GM18499 (cell line): ENCODE data around the gene APOL4.
"Not testable (repeated sequence)": the region's sequence is repeated elsewhere in the genome, so short reads cannot be mapped to it uniquely, and the experiment has no call there.

ENCODE experiments used
- ATAC-seq: cut with Tn5 transposase; IDR thresholded peaks from one replicate; pipeline ENCODE4 v1.9.1; 2021; ENCODE audit warnings: moderate number of reproducible peaks; ENCODE audit not compliant: insufficient read depth, unreplicated experiment

APOL4 gene

DNA sequence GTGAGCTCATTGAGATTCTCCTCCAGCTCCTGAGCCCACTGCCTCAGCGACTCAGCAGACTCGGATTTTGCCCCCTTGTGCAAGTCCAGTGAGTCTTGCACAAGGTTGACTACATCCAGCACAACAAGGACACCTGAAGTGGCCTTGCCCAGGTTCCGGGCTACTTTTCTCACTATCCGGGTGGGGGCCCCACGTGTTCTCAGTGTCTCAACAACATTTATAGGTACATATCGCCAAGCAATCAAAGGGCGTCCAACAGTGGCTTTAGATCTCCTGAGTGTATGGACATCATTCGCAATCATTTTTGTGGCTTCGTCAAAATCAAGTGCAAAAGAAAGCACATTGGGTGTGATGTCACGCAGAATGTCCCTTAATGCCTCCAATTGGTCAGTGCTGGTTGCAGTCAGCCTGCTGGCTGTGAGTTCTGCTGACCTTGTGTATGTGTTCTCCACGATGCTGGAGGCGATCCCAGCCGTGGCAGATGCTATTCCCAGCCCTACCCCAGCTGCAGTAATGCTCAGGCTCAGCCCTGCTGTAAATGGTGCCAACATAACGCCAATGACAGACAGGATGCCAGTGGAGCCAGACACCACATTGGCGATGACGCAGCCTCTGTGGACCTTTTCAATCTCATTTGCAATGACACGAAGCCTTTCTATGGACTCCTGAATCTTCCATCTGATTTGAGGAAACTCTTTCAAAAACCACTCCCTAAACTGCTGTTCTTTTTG is 10.3 kb downstream of the APOL4 start:
- no peak for ATAC-seq

DNA sequence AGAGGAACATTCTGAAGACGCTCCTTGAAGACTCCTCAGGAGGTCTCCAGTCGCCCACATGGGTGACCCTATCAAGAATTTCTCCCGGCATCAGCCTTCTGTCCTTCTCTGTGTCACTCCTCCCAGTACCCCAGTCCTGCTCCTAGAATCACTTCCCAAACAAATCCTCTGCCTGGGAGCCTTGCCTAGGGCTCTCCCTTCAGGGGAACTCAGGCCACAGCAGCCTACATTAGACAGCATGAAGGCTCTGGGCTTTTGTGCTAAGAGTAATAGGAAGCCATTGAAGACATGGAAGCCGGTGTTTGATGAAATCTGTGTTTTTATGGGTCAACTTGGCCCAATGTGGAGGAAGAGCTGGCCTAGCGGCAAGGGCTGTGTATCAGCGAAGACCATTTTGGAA is 13.7 kb downstream of the APOL4 start:
- not testable (repeated sequence) for ATAC-seq

DNA sequence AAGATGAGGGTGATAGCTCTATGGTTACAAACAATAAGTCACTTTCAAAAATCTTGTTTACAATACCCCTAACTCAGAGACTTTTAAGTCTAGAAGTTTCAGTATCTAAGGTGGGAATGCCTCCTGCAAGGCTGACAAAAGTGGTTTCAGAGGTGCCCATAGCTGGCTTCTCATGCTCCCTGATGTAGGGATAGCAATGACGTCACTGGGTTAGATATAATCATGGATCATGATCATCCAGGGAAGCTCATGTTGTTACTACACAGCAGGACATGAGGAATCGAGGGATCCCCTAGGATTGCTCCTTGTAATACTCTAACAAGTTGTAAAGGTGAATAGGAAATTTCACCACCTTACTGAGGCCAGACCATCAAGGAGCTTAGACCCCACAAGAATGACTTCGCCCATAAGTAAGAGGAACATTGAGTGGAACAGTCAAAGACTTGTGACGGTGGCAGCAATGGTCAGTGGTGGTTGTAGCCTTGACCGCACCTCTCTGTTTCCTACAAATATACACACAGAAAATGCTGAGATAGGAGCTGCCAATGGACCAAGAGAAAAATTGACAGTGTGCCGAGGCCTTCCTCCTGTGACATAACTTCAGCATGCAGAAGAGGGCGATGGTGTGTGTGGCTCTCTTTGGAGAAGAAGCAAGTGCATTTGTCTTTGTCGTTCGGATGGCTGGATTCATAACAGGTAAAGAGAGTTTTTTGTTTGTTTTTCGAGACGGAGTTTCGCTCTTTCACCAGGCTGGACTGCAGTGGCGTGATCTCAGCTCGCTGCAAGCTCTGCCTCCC is 15.6 kb downstream of the APOL4 start:
- no peak for ATAC-seq

DNA sequence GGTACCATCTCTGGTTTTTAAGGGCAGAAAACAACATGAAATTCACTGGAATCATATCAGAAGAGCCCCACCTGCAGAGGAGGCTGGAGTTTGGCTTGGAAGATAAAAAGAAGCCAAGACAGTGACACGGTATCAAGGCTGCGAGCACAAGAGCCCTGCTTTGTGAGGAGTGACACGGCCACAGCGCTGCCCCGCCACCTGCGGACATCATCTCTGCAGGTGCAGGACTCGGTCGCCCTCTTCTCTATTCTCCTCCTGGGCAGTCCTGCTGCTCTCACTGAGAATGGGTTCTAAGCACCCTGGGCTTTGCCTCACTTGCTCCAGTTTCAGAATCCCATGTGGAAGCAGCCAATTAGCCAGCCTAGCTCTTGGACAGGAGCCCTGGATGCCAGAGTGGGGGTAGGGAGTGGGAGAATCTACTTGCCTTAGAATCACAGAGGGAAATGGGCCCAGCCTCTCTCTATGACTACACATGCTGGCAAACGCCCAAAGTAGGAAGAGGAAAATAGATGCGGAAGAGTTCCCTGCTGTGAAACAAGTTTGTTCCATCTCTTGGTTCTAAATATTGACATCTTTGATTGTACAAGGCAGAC is 17.1 kb downstream of the APOL4 start:
- ATAC-seq, result no peak

DNA sequence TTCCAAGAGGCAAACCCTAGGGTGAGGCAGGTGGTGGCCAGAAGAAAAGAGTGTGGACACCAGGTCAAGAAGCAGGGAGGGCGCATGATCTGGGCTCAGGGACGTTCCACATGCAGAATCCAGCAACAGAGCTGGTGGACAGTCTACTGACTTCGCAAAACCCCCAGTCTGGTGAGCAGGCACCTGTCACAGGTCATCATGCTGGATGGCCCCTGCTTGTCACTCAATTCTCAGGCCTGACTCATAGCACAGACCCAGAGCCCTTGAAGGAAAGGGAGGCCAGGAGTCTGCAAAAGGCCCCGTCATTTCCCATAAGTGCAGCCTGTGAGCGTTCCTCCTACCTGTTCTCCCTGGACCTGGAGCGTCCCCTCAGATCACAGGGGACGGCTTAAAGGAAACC is 18.2 kb downstream of the APOL4 start:
- ATAC-seq, result no peak

DNA sequence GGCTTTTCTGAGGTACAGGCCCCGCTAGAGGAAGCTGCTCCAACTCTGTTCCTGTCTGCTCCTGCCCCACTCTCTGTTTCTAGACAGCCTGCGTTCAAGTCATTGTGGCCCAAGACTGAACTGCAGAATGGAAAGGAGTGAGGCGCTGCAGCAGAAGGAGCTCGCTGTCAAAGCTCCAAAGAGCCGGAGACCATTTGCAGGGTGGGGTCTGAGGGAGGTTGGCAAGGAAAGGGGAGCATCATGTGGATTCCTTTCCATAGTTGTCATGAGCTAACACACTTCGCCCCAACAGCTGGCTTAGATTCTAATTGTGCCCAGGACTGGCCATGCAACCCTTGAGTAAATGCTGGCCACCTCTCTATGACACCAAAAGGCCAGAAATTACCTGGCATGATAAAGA is 18.8 kb downstream of the APOL4 start:
- no peak for ATAC-seq

DNA sequence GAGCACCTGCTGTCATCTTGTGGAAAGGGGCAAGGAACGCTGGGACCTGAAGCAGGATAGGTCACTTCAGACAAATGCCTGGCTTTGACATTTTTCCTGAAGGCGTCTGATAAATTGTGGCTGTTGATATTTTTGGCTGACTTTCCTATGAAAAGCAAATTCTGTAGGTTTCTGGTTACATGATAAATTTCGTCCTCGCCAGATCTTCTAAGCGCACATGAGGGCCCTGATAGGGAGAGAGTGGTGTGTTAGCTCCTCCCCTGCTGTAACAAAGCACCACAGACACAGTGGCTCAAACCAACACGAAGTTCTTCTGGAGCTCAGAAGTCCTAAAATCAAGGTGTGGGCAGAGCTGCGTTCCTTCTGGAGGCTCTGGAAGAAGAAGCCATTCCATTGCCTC is 19.6 kb downstream of the APOL4 start:
- ATAC-seq, result no peak

DNA sequence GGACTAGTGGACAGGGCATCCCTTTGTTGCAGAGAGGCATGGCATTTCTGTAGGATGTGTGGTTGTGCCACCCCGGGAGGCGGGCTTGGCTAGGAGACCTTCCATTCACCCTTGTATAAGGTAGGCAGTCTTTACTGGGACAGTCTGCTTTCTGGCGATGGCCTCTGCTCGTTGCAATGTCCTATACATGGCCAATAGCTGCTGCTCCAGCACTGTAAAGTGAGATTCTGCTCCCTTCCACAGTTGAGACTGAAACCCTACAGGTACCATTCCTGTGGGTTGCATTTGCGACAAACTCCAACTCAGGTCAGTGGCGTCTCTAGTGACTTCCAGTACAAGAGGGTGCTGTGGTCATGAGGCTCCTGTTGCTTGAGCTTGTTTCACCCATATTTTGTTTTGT is 20.7 kb downstream of the APOL4 start:
- no peak for ATAC-seq

DNA sequence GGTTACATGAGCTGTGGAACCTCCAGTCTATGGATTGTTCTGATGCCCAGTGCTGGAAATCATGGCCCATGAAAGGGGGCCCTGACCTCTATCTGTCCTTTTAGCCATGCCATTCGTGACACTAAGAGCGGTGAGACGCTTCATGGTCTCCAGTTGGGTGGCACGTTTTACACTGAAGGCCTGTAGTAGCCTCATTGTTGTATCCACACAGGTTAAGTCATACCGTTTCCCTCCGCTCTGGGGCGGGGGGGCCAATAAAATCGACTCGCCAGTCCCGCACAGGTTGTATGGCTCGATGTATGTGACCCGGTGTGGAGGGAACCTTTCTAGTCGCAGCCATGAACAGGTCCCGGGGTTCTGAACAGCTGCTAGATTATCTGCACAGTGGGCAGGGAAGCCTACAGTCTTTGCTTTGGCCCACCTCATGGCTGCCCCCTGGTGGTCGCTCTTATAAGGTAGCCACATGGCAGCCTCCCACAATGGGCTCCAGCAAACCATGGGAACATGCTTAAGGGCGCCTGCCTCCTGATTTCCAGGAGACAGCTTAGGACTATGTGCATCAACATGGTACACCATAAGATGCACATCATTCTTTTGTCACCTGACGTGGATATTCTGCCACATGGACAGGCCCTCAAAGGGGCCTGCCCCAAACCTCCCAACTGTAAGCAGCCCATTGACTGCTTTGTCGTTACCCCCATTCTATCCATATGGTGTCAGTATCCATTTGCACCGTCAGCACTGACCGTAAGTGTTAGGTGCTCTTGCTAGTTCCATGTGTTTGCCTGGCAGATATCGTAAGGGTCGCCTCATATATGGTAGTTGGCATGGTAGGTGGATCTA is 21.4 kb downstream of the APOL4 start:
- no peak for ATAC-seq

DNA sequence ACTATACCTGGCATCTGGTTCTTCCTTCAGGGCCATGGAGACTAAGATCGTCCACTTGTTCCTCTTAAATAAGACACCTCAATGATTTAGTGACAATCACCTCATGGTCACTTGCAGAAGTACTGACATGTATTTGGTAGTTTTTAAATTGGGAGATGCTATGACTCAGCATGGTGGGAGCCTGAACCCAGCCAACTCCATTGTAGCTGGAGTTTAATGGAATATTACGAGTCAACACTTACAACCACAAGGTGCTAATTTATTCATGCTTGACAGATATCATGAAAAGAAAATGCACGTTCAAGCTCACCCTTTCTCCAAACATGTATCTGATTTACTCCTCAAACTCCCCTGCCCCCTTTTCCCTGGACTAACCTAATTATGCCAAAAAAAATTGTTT is 24.4 kb downstream of the APOL4 start:
- ATAC-seq, result no peak

DNA sequence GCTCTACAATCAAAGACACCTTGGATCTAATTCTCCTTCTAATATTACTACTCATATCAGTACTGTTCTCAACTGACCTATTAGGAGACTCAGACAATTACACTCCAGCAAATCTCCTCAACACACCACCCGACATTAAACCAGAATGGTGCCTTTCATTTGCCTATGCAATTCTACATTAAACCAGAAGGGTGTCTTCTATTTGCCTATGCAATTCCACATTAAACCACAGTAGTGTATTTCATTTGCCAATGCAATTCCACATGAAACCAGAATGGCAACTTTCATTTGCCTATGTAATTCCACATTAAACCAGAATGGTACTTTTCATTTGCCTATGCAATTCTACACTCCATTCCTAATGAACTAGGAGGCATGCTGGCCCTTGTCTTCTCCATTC is 25.7 kb downstream of the APOL4 start:
- ATAC-seq, result no peak

DNA sequence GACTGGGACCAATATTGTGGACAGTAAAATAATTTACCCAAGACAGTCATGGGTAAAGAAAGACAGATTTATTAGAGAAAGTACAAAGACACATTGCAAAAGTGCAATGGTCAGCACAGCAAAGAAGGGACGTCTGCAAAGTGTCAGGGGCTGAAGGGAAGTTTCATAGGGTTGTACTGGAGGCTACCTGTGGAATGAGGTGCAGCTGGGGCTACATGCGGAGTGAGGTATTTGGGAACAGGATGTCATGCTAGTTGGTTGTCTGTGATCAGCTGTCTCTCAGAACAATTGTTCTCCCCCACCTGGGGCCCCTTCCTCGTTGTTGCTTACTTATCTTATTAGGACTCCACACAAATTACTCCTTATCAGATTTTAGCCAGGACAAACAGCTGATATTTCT is 29.7 kb downstream of the APOL4 start:
- no peak for ATAC-seq

DNA sequence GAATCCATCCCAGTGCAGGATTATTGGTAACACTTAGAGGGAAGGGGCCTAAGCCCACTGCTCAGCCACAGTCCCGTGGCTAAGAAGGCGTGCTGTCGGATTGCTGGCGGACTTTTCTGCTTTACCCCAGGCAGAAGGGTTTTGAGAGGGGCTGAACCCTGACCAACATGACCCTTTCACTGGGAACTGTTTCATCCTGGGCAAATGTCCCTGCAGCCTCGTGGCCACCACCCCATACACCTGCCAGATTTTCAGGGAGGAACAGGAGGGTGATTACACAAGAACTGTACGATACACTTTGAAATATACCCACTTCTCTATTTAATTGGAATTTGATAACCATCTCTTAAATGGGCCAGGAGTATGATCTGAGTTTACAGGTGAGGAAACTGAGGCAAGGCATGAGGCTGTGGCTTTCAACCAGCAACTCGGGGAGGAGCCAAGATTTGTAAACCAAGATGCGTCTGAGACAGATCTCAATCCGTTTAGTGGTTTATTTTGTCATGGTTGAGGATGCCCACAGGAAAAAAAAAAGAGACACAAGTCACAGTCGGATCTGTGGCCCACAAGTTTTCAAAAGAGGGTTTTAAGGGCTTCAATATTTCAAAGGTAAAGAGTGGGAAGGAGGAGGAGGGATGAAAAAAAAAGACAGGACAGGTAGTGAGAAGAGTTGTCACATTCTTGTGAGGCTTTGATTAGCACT is 34.9 kb downstream of the APOL4 start:
- no peak for ATAC-seq

DNA sequence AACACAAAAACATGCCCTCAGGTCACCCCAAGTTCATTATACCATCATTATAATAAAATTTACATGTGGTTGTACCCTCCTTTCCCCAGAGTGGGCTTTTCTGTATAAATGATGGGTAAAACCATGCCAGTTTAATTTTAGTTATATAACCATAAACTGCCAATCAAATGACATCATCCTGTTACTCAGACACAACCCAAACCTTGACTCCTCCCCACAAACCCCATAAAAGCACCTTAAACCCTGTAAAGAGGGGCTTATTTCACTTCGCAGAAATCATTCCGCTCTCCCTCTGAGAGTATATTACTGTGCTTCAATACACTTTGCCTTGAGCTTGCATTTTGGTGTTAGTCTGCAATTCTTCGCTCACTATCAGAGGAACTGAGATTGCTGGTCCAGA is 35.5 kb downstream of the APOL4 start:
- ATAC-seq, result no peak

DNA sequence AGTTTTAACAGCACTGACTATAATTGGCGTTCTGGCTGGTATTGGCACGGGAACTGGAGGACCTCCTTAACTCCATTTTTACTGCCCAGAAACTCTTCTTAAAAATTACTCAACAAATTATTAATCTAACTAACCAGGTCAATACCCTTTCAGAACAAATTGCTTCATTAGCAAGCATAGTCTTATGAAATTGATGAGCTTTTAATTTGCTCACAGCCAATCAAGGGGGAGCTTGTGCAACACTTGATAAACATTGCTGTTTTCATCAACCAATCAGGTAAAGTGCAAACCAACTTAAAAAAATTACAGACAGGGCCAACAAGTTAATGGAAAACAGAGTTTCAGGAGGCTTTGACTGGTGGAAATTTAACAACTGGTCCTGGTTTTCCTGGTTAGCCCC is 36.5 kb downstream of the APOL4 start:
- ATAC-seq, result no peak

DNA sequence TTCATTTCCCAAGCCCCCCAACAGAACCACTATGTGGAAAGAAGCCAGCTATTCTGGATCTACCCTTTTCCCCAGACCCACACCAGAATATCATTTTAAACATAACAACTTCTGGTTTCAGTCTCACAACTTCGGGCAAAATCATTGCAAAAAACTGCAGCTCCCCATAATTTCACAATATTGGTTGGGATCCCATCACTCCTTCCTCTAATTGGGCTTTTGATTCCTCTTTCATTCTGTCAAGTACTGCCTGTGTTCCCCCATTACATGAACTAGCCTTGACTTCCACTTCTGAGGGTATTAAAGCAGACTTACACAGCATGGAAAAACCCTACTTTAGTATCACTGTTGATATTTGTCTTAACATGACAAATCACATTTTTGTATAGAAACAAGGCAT is 37.0 kb downstream of the APOL4 start:
- ATAC-seq, result no peak

DNA sequence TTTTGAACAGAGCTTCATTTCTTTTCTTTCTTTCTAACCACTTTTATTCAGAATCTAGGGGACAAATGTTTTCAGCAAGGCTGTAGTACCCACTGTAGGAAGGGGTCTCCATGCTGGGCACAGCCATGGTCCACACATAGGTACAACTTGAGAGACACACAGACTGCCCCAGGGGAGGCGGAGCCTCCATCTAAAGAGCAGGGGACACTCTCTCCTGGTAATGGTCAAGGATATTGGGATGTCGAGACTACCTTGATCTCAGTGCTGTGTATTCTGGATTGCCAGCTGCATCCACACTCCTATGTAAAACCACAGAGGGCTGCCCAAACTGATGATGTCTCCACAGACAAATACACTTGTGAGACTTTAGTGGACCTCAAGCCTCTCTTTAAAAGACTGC is 38.1 kb downstream of the APOL4 start:
- ATAC-seq, result no peak

DNA sequence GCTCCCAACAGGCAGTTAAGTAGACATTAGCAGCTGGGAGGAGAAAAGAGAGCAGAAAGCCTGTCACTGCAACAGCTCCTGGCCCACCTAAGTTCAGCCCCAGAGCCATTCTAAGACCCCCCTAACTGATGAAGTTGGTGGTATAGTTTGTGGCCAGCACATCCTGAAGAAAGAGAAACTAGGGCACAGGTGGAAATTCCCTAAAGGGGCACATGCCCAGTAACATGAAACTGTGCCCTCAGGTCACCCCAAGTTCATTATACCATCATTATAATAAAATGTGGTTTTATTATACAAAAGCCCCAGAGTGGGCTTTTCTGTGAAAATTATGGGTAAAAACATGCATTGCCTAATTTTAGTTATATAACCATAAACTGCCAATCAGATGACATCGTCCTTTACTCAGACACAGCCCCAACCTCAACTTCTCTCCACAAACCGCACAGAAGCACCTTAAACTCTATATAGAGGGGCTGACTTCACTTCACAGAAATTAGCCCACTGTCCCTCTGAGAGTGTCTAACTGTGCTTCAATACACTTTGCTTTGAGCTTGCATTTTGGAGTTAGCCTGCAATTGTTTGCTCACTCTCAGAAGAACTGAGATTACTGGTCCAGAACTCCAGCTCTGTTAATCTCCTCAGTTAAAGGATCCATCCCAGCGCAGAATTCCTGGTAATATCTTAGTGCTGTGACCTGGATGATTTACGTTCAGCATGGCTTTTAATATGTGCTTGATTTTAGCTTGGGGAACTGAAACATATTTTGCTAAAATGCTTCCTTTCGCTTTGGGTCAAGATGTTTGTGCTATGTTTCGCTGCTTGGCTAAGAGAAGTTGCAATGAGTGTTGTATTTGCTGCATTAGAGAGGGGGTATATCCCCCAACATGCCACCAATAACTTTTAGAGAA is 39.2 kb downstream of the APOL4 start:
- peak; percentile 40 for ATAC-seq

DNA sequence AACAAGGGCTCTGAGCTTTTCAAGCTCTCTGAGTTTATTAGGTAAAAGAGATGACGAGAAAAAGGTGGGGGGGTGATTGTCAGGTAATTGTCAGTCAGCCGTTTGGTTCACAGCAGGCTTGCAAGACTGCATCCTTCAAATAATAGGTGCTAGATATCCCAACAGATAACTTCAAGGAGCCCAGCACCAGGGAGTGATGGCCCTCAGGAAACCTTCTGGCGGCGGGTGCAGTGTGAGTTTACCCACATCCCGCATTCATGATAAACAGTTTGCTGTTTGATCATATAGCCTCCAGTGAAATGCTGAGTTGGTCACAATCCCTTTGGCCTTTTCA is 39.8 kb downstream of the APOL4 start:
- not testable (repeated sequence) for ATAC-seq
